ENCODE results near the gene UVRAG.

GRCh38 chr11:76107971-76108370 lies 293.0 kb downstream of the UVRAG start:
- TF ChIP-seq, protein P1, sequence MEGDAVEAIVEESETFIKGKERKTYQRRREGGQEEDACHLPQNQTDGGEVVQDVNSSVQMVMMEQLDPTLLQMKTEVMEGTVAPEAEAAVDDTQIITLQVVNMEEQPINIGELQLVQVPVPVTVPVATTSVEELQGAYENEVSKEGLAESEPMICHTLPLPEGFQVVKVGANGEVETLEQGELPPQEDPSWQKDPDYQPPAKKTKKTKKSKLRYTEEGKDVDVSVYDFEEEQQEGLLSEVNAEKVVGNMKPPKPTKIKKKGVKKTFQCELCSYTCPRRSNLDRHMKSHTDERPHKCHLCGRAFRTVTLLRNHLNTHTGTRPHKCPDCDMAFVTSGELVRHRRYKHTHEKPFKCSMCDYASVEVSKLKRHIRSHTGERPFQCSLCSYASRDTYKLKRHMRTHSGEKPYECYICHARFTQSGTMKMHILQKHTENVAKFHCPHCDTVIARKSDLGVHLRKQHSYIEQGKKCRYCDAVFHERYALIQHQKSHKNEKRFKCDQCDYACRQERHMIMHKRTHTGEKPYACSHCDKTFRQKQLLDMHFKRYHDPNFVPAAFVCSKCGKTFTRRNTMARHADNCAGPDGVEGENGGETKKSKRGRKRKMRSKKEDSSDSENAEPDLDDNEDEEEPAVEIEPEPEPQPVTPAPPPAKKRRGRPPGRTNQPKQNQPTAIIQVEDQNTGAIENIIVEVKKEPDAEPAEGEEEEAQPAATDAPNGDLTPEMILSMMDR (IDR thresholded peaks at IDR 0.05), result no peak
- no peak for TF ChIP-seq POLR2A (IDR thresholded peaks at IDR 0.05)
